Immature natural killer cell (primary cell): ENCODE data around the gene RPAP2. TPM values are rescaled to one million over a fixed set of nuclear protein-coding genes. Genes with fewer than 3 reads are reported as not detected.
"Not testable (repeated sequence)": the region's sequence is repeated elsewhere in the genome, so short reads cannot be mapped to it uniquely, and the experiment has no call there.

Experiments
- DNase-seq, 3 donors: peaks; one replicate each; pipeline ENCODE4 v3.0.0; 2022; ENCODE audit warnings: mixed read lengths in 1 of 3
- H3K27ac Mint-ChIP-seq, 6 donors: one replicate each; pipeline ENCODE4 v1.8.0; 2020; ENCODE audit warnings: mixed read lengths in 6 of 6, mild to moderate bottlenecking in 5 of 6, inconsistent platforms in 4 of 6, moderate library complexity in 3 of 6
- H3K27me3 Mint-ChIP-seq, 3 donors: one replicate each; pipeline ENCODE4 v1.8.0; 2020 to 2021; ENCODE audit warnings: low read depth in 3 of 3, mild to moderate bottlenecking in 3 of 3, mixed read lengths in 3 of 3, moderate library complexity in 3 of 3, inconsistent platforms in 1 of 3
- H3K36me3 Mint-ChIP-seq, 3 donors: one replicate each; pipeline ENCODE4 v1.8.0; 2020; ENCODE audit warnings: mixed read lengths in 3 of 3, inconsistent platforms in 2 of 3, mild to moderate bottlenecking in 2 of 3
- H3K4me1 Mint-ChIP-seq, 2 donors: one replicate each; pipeline ENCODE4 v1.8.0; 2020; ENCODE audit warnings: inconsistent platforms in 2 of 2, mild to moderate bottlenecking in 2 of 2, mixed read lengths in 2 of 2, moderate library complexity in 1 of 2
- H3K4me3 Mint-ChIP-seq, 5 donors: one replicate each; pipeline ENCODE4 v1.8.0; 2020; ENCODE audit warnings: mild to moderate bottlenecking in 5 of 5, mixed read lengths in 5 of 5, inconsistent platforms in 3 of 5, moderate library complexity in 3 of 5
- H3K9me3 Mint-ChIP-seq, 6 donors: one replicate each; pipeline ENCODE4 v1.8.0; 2020; ENCODE audit warnings: mild to moderate bottlenecking in 6 of 6, mixed read lengths in 6 of 6, inconsistent platforms in 4 of 6, moderate library complexity in 3 of 6
- polyA plus RNA-seq, 3 donors: library from polyadenylated mRNA; unstranded; fragments of 300-500 nt; fragmentation: Illumina TruSeq; gene quantifications; one replicate each; pipeline ENCODE4 v1.2.3, GENCODE V29; 2021

RPAP2 gene
- polyA plus RNA-seq, 3 donors from 2014 or later, result 7.9 to 28.6 (median 11.6) TPM

DNA sequence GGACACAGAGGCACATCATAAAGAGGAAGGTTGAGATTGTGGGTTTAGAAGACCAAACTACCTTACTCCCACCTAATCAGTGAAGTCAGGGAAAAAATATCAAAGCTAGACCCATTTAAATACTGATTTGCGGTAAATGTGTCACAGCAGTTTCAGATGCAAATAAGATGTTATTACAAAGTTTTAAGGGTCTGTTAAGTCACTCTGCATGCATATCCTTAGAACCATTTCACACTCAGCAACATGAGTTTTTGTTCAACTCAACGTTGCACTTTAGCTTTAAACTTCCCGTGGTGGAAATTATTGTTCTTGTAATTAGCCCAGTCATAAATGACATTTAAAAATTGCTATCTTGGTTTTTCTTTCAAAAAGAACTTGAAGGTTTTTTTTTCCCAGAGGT, 34.8 kb downstream of the RPAP2 start:
- H3K27ac Mint-ChIP-seq, result no peak overlapping the region
- H3K4me3 Mint-ChIP-seq, result no peak overlapping the region
- peaks cover 25 to 51% (median 48%) of the 10 kb centered on the region in 3 donors for H3K36me3 Mint-ChIP-seq
- peaks cover 0 to 5% (median under 1%) of the 10 kb centered on the region in 6 donors for H3K9me3 Mint-ChIP-seq
- no peak for DNase-seq
- H3K27me3 Mint-ChIP-seq, result no peaks in the 10 kb centered on the region
- H3K4me1 Mint-ChIP-seq, result peaks cover 8 to 19% of the 10 kb centered on the region in 2 donors

GRCh38 chr1:92340154-92340553, 41.3 kb downstream of the RPAP2 start:
- Mint-ChIP-seq H3K36me3 (peaks cover 24 to 41% (median 28%) of the 10 kb centered on the region in 3 donors), H3K27me3 (no peaks in the 10 kb centered on the region), H3K27ac (no peak overlapping the region), H3K4me3 (no peak overlapping the region), H3K9me3 (no peaks in the 10 kb centered on the region), H3K4me1 (no peaks in the 10 kb centered on the region)
- no peak for DNase-seq

- no peaks in the 10 kb centered on the region for H3K4me1 Mint-ChIP-seq
- no peaks in the 10 kb centered on the region for H3K9me3 Mint-ChIP-seq
- peaks cover 20 to 37% (median 22%) of the 10 kb centered on the region in 3 donors for H3K36me3 Mint-ChIP-seq
- no peak for DNase-seq
- H3K4me3 Mint-ChIP-seq, result no peak overlapping the region
- H3K27ac Mint-ChIP-seq, result peak overlapping the region in 4 of 6 donors; percentile 1 to 61 (median 18)
- peaks cover 0 to 2% (median 0%) of the 10 kb centered on the region in 3 donors for H3K27me3 Mint-ChIP-seq
Observed at GRCh38 chr1:92342401-92342800, 43.5 kb downstream of the RPAP2 start.

DNA sequence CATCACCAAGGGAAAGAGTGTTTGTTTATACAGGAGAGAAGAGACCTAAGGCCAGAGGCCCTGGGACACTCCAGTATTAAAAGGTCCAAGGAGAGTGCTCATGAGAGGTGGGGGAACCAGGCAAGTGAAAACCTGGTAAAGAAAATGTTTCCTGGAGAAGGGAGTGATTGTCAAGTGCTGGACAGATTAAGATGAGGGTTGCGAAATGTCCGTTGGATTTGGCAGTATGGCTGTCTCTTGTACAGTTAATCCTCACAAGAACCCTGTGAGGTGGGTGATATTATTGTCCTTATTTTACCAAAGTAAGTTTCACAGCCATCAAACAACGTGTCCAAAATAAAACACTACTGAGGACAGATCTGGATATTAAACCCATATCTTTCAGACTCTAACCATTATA, 44.2 kb downstream of the RPAP2 start:
- no peaks in the 10 kb centered on the region for H3K9me3 Mint-ChIP-seq
- H3K4me1 Mint-ChIP-seq, result no peaks in the 10 kb centered on the region
- H3K27ac Mint-ChIP-seq, result no peak overlapping the region
- peaks cover 0 to 2% (median 0%) of the 10 kb centered on the region in 3 donors for H3K27me3 Mint-ChIP-seq
- H3K36me3 Mint-ChIP-seq, result peaks cover 22 to 38% (median 23%) of the 10 kb centered on the region in 3 donors
- no peak overlapping the region for H3K4me3 Mint-ChIP-seq
- no peak for DNase-seq

GRCh38 chr1:92346866-92347640, 48.2 kb downstream of the RPAP2 start:
- Mint-ChIP-seq H3K36me3 (peaks cover 23 to 39% (median 29%) of the 10 kb centered on the region in 3 donors), H3K4me3 (no peak overlapping the region), H3K9me3 (no peaks in the 10 kb centered on the region), H3K4me1 (peaks cover 0 to 4% of the 10 kb centered on the region in 2 donors), H3K27me3 (peaks cover 0 to 2% (median 0%) of the 10 kb centered on the region in 3 donors), H3K27ac (peak overlapping the region in 2 of 6 donors; percentile 35 to 56)
- DNase-seq, result no peak

- Mint-ChIP-seq H3K9me3 (peaks cover 0 to 2% (median 0%) of the 10 kb centered on the region in 6 donors), H3K27me3 (no peaks in the 10 kb centered on the region), H3K27ac (no peak overlapping the region), H3K36me3 (peaks cover 24 to 41% (median 28%) of the 10 kb centered on the region in 3 donors), H3K4me1 (peaks cover 3 to 6% of the 10 kb centered on the region in 2 donors), H3K4me3 (no peak overlapping the region)
- no peak for DNase-seq
Observed at GRCh38 chr1:92352856-92353255, 54.0 kb downstream of the RPAP2 start.

- Mint-ChIP-seq H3K27ac (peak overlapping the region in 1 of 6 donors; percentile 59), H3K36me3 (peaks cover 26 to 42% (median 30%) of the 10 kb centered on the region in 3 donors), H3K4me1 (peaks cover 4 to 9% of the 10 kb centered on the region in 2 donors), H3K27me3 (no peaks in the 10 kb centered on the region), H3K4me3 (no peak overlapping the region), H3K9me3 (peaks cover 0 to 2% (median 0%) of the 10 kb centered on the region in 6 donors)
- no peak for DNase-seq
Observed at GRCh38 chr1:92354259-92354658, 55.4 kb downstream of the RPAP2 start.

GRCh38 chr1:92356956-92357355, 58.1 kb downstream of the RPAP2 start:
- DNase-seq, result no peak

DNA sequence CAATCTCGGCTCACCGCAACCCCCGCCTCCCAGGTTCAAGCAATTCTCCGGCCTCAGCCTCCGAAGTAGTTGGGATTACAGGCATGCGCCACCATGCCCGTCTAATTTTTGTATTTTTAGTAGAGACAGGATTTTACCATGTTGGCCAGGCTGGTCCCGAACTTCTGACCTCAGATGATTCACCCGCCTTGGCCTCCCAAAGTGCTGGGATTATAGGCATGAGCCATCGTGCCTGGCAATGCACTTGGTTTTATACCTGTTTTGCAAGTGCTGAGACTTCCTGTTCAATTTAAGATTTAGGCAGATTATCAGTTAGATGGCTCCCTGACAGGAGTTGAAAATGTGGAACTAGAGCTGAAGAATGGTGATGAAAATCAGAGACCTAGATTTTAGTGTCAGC, 60.5 kb downstream of the RPAP2 start:
- peaks cover 20 to 31% (median 30%) of the 10 kb centered on the region in 3 donors for H3K36me3 Mint-ChIP-seq
- H3K9me3 Mint-ChIP-seq, DNase-seq, H3K27ac Mint-ChIP-seq, H3K4me1 Mint-ChIP-seq, H3K4me3 Mint-ChIP-seq, H3K27me3 Mint-ChIP-seq: not testable (repeated sequence)

More at GRCh38 chr1:92356956-92357355, 58.1 kb downstream of the RPAP2 start:
- peaks cover 0 to 2% (median 0%) of the 10 kb centered on the region in 6 donors for H3K9me3 Mint-ChIP-seq
- H3K36me3 Mint-ChIP-seq, result peaks cover 20 to 46% (median 36%) of the 10 kb centered on the region in 3 donors
- no peak overlapping the region for H3K4me3 Mint-ChIP-seq
- no peaks in the 10 kb centered on the region for H3K27me3 Mint-ChIP-seq
- no peak overlapping the region for H3K27ac Mint-ChIP-seq
- peaks cover 4 to 9% of the 10 kb centered on the region in 2 donors for H3K4me1 Mint-ChIP-seq

GRCh38 chr1:92359986-92360385, 61.1 kb downstream of the RPAP2 start:
- no peaks in the 10 kb centered on the region for H3K9me3 Mint-ChIP-seq
- H3K4me3 Mint-ChIP-seq, result no peak overlapping the region
- peak overlapping the region in 1 of 6 donors; percentile 47 for H3K27ac Mint-ChIP-seq
- DNase-seq, result no peak
- peaks cover 20 to 34% (median 31%) of the 10 kb centered on the region in 3 donors for H3K36me3 Mint-ChIP-seq
- no peaks in the 10 kb centered on the region for H3K27me3 Mint-ChIP-seq
- peaks cover 10 to 16% of the 10 kb centered on the region in 2 donors for H3K4me1 Mint-ChIP-seq

DNA sequence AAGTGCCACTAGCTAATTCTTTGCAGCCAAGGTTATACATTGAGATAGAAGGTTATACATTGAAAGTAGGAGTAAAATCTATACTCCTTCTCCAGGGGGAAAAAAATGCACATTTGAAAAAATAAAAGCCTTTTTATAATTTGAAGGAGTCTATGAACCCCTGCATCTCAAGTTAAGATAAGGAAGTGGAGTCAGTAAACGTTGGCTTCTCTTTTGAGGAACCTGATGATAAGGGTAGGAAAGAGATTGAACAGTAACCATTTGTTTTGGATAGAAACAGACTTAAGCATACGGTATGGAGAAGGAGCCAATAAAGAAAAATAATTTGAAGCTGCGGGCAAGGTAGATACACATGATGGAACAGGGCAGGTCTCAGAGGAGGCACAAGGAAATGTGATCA, 64.1 kb downstream of the RPAP2 start:
- no peaks in the 10 kb centered on the region for H3K9me3 Mint-ChIP-seq

GRCh38 chr1:92363401-92363800, 64.5 kb downstream of the RPAP2 start:
- DNase-seq, result no peak
- Mint-ChIP-seq H3K4me1 (peaks cover 38 to 41% of the 10 kb centered on the region in 2 donors), H3K36me3 (peaks cover 10 to 23% (median 16%) of the 10 kb centered on the region in 3 donors), H3K9me3 (no peaks in the 10 kb centered on the region), H3K27me3 (peaks cover 0 to 2% (median 0%) of the 10 kb centered on the region in 3 donors), H3K4me3 (no peak overlapping the region), H3K27ac (no peak overlapping the region)

More for the DNA sequence above, 64.1 kb downstream of the RPAP2 start:
- DNase-seq, result no peak
- Mint-ChIP-seq H3K36me3 (peaks cover 14 to 27% (median 20%) of the 10 kb centered on the region in 3 donors), H3K4me3 (no peak overlapping the region), H3K4me1 (peaks cover 37 to 41% of the 10 kb centered on the region in 2 donors), H3K27me3 (peaks cover 0 to 2% (median 0%) of the 10 kb centered on the region in 3 donors), H3K27ac (no peak overlapping the region)

DNA sequence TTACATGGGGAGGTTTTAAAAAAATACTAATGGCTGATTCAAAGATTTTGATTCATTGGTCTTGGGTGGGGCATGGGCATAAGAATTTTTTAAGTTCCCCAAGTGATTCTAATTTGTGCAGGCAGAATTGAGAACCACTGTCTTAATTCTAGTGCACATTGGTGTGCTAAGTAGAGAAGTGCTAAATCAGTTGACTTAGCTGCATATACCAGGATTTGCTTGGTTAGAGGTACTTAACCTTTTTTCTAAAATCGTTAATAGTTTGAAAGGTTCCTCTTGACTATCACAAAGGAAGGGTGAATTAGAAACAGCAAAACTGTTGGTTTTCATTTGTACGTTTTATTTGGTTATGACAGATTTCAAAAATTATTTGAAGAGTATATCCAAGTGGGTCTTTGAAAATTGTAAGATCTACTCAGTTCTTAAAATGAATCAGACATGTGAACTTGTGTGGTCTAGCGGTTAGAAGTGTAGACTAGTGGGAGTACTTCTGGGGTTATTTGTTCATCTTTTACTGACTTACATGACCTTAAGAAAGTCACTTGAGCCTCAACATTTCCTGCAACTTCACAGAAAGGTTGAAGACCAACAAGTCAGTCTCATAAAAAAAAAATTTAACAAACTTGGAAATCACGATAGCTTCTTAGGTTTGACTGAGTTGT, 66.7 kb downstream of the RPAP2 start:
- no peaks in the 10 kb centered on the region for H3K9me3 Mint-ChIP-seq
- H3K27ac Mint-ChIP-seq, result peak overlapping the region; percentile 31 to 91 (median 64)
- peaks cover 40 to 47% of the 10 kb centered on the region in 2 donors for H3K4me1 Mint-ChIP-seq
- DNase-seq, result peak; percentile 41 to 71 (median 56)
- peaks cover 0 to 2% (median 0%) of the 10 kb centered on the region in 3 donors for H3K27me3 Mint-ChIP-seq
- peaks cover 8 to 20% (median 19%) of the 10 kb centered on the region in 3 donors for H3K36me3 Mint-ChIP-seq
- H3K4me3 Mint-ChIP-seq, result peak overlapping the region in 4 of 5 donors; percentile 39 to 84 (median 58)

DNA sequence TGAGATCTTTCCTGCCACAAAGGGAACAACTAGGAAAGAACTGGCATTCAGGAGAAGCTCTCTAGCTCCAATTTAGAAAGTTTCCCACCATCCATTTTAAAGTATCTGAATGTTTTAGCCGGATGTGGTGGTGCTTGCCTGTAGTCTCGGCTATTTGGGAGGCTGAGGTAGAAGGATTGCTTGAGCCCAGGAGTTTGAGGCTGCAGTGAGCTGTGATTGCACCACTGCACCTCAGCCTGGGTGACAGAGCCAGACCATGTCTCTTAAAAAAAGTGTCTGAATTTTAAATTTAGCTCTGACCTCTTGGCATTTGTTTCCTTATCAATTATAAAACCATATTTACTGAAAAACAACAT, 67.2 kb downstream of the RPAP2 start:
- Mint-ChIP-seq H3K4me3 (peak overlapping the region; percentile 24 to 84 (median 53)), H3K9me3 (no peaks in the 10 kb centered on the region), H3K4me1 (peaks cover 40 to 47% of the 10 kb centered on the region in 2 donors), H3K27ac (peak overlapping the region; percentile 31 to 91 (median 64)), H3K36me3 (peaks cover 8 to 20% (median 20%) of the 10 kb centered on the region in 3 donors), H3K27me3 (peaks cover 0 to 2% (median 0%) of the 10 kb centered on the region in 3 donors)
- DNase-seq, result no peak
